Keratinocyte (primary cell): ENCODE results near the gene RNASE7. TPM values are rescaled to one million over a fixed set of nuclear protein-coding genes. Genes with fewer than 3 reads are reported as not detected.

Source experiments
- DNase-seq: peaks from one replicate; pipeline ENCODE4 v3.0.0-alpha.2; 2011; ENCODE audit warnings: low read depth, missing footprints, low spot score
- FAIRE-seq: peaks from 2 replicates; lab custom pipeline; 2011; peaks lifted over from hg19 to GRCh38; lab: Jason Lieb, UNC
- H2AFZ ChIP-seq: 2 replicates; pipeline ENCODE4 v1.6.0; 2012; ENCODE audit warnings: low read length, control low read depth, inconsistent platforms; ENCODE audit not compliant: control insufficient read depth
- H3K27ac ChIP-seq: 2 replicates; pipeline ENCODE4 v1.5.1; 2011; ENCODE audit warnings: low read length; ENCODE audit not compliant: control insufficient read depth, insufficient read depth
- H3K27me3 ChIP-seq: 3 replicates; pipeline ENCODE4 v1.6.0; 2011; ENCODE audit warnings: low read length; ENCODE audit not compliant: control insufficient read depth, insufficient read depth; ENCODE audit errors: extremely low read depth
- H3K36me3 ChIP-seq, 2 experiments: 2 replicates in 1 of 2; 3 replicates in 1 of 2; pipeline ENCODE4 v1.5.1; 2011; ENCODE audit warnings: low read length in 2 of 2, mild to moderate bottlenecking in 1 of 2; ENCODE audit not compliant: control insufficient read depth in 2 of 2, insufficient read depth in 2 of 2; ENCODE audit errors: extremely low read depth in 1 of 2
- H3K4me1 ChIP-seq: 3 replicates; pipeline ENCODE4 v1.5.1; 2011; ENCODE audit warnings: low read length; ENCODE audit not compliant: control insufficient read depth, insufficient read depth; ENCODE audit errors: extremely low read depth
- H3K4me2 ChIP-seq: 3 replicates; pipeline ENCODE4 v1.6.0; 2011; ENCODE audit warnings: low read depth, low read length; ENCODE audit not compliant: control insufficient read depth, insufficient read depth; ENCODE audit errors: extremely low read depth
- H3K4me3 ChIP-seq, 3 experiments: fragments of 200-600 bp in 1 of 3; sonication (generic) in 1 of 3; 2 replicates in 2 of 3; 3 replicates in 1 of 3; pipeline ENCODE4 v1.5.1; 2011 to 2016; ENCODE audit warnings: low read length in 3 of 3, mild to moderate bottlenecking in 3 of 3, control low read depth in 2 of 3, inconsistent platforms in 1 of 3, low read depth in 1 of 3, mixed read lengths in 1 of 3, mixed run types in 1 of 3, moderate library complexity in 1 of 3; ENCODE audit not compliant: control insufficient read depth in 2 of 3, insufficient read depth in 2 of 3; ENCODE audit errors: extremely low read depth in 1 of 3
- H3K79me2 ChIP-seq: 2 replicates; pipeline ENCODE4 v1.6.0; 2012; ENCODE audit warnings: low read length; ENCODE audit not compliant: control insufficient read depth, insufficient read depth
- H3K9ac ChIP-seq: 3 replicates; pipeline ENCODE4 v1.6.0; 2011; ENCODE audit warnings: low read length; ENCODE audit not compliant: control insufficient read depth, insufficient read depth; ENCODE audit errors: extremely low read depth
- H3K9me1 ChIP-seq: 3 replicates; pipeline ENCODE4 v1.6.0; 2011; ENCODE audit warnings: low read length; ENCODE audit not compliant: control insufficient read depth, insufficient read depth; ENCODE audit errors: extremely low read depth
- H3K9me3 ChIP-seq: 2 replicates; pipeline ENCODE4 v1.5.1; 2012; ENCODE audit warnings: low read depth, low read length; ENCODE audit not compliant: control insufficient read depth
- H4K20me1 ChIP-seq: 3 replicates; pipeline ENCODE4 v1.6.0; 2011; ENCODE audit warnings: low read length; ENCODE audit not compliant: control insufficient read depth, insufficient read depth; ENCODE audit errors: extremely low read depth
- EZH2 ChIP-seq: IDR thresholded peaks from one replicate; pipeline ENCODE4 v1.6.1; 2012; ENCODE audit warnings: inconsistent platforms, mild to moderate bottlenecking, low read length, moderate library complexity
- dilution Hi-C: fragments of 300-500 bp; cut with MboI; formaldehyde crosslinking; loops from one replicate; pipeline ENCODE4 v1.7.0; 2020; ENCODE audit warnings: low sequenced_read_pairs; ENCODE audit not compliant: extremely low pct_ligation_motif_present
- polyA plus RNA-seq, 5 experiments: library from polyadenylated mRNA; depleted of rRNA in 3 of 5; stranded (reverse) in 3 of 5; stranded (forward) in 1 of 5; unstranded in 1 of 5; fragments of >200 nt; gene quantifications; 1 replicate in 1 of 5; 2 replicates in 3 of 5; 3 replicates in 1 of 5; pipeline versions ENCODE4 v1.2.1 to v1.2.3, GENCODE V29; 2011 to 2012; ENCODE audit warnings: missing spikeins in 2 of 5, low read depth in 1 of 5, low replicate concordance in 1 of 5
- TF ChIP-seq, protein P1 (sequence below), 3 experiments: IDR thresholded peaks in 1 of 3; conservative IDR thresholded peaks in 1 of 3; optimal IDR thresholded peaks in 1 of 3; 2 replicates in 2 of 3; 3 replicates in 1 of 3; pipeline versions ENCODE3 to v1.5.1; 2011; ENCODE audit warnings: low read length in 3 of 3, mild to moderate bottlenecking in 3 of 3, moderate library complexity in 2 of 3, control low read depth in 1 of 3, inconsistent platforms in 1 of 3; ENCODE audit not compliant: insufficient read depth in 2 of 3; ENCODE audit errors: extremely low read depth in 1 of 3

RNASE7 gene
- polyA plus RNA-seq, 1 donor (not counting 4 experiments of a cell fraction or from before 2014, with no cell fraction given): 17.4 TPM

DNA sequence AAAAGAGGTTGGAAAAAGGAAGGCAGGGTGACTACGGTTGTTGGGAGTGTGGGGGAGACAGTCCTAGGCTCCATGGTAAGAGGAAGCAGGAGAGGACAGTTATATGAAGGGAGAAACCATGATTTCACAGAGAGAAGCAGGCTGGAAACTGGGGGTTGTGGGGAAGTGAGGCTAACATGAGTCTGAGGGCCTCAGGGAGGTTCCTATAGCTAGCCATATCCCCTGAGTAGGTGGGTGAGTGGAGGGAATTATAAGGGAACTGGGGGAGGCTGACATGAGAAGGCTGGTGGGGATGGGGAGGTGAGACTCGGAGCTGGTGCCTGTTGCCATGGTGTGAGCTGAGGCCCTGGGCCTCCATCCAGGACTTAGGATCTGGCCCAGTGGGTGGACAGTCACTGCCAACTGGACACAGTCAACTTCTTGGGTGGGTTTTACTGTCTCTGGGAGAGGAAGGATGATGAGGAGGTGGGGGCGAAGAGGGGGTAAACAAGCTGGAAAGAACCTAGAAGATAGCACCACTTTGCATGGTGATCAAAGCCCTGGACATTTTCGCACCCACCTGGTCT, 8.9 kb upstream of the RNASE7 start:
- peaks cover 3% of the 10 kb centered on the region for H3K27me3 ChIP-seq
- no peaks in the 10 kb centered on the region for H3K4me1 ChIP-seq
- H3K27ac ChIP-seq: no peak overlapping the region
- H3K9me3 ChIP-seq: no peaks in the 10 kb centered on the region
- H4K20me1 ChIP-seq: no peaks in the 10 kb centered on the region
- FAIRE-seq (no peak), DNase-seq (no peak)
- H3K36me3 ChIP-seq: no peaks in the 10 kb centered on the region
- H3K9ac ChIP-seq: no peak overlapping the region
- no peak overlapping the region for H2AFZ ChIP-seq
- H3K79me2 ChIP-seq: no peaks in the 10 kb centered on the region
- no peak overlapping the region for H3K4me3 ChIP-seq
- H3K9me1 ChIP-seq: no peaks in the 10 kb centered on the region
- TF ChIP-seq EZH2: no peak
- TF ChIP-seq, protein P1, sequence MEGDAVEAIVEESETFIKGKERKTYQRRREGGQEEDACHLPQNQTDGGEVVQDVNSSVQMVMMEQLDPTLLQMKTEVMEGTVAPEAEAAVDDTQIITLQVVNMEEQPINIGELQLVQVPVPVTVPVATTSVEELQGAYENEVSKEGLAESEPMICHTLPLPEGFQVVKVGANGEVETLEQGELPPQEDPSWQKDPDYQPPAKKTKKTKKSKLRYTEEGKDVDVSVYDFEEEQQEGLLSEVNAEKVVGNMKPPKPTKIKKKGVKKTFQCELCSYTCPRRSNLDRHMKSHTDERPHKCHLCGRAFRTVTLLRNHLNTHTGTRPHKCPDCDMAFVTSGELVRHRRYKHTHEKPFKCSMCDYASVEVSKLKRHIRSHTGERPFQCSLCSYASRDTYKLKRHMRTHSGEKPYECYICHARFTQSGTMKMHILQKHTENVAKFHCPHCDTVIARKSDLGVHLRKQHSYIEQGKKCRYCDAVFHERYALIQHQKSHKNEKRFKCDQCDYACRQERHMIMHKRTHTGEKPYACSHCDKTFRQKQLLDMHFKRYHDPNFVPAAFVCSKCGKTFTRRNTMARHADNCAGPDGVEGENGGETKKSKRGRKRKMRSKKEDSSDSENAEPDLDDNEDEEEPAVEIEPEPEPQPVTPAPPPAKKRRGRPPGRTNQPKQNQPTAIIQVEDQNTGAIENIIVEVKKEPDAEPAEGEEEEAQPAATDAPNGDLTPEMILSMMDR (optimal IDR thresholded peaks at IDR 0.05 in 1 of 3, IDR thresholded peaks at IDR 0.05 in 1 of 3, conservative IDR thresholded peaks at IDR 0.05 in 1 of 3; ENCODE audit: extremely low read depth in 1 of 3, insufficient read depth in 2 of 3, low read length in 3 of 3): no peak
- dilution Hi-C loops: no loop called here
- no peak overlapping the region for H3K4me2 ChIP-seq

DNA sequence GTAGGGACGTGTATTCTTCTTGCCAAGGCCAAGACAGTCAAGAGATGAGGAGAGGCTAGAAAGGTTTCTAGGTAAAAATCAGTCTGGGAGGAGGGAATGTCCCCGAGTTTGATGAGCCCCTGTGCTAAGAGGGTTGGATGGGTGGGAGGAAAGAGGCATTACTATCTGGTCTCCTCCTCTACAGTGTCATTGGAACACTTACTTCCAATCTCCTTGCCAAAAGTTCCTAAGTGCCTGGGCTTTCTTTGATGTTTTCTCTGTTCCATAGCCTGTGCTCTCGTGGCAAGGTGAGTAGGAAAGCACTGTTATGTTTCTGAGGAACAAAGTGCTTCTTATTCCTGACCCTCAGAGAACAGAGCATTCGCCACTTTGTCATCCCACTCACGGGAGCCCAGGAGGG, 7.5 kb upstream of the RNASE7 start, which contains the start of gene RNASE13:
Gene RNASE13 (minus strand): TSS at position 101 of the 400 bp plus-strand sequence. CDS start 519 bp downstream, outside the sequence.
- Histone ChIP-seq H3K4me1 (peaks cover 12% of the 10 kb centered on the region), H3K9me1 (no peaks in the 10 kb centered on the region), H4K20me1 (no peaks in the 10 kb centered on the region), H3K9ac (no peak within 1 kb of the TSS), H3K79me2 (no peaks in the 10 kb centered on the region), H3K27ac (no peak within 1 kb of the TSS), H3K27me3 (peaks cover 3% of the 10 kb centered on the region), H3K36me3 (no peaks in the 10 kb centered on the region), H2AFZ (no peak within 1 kb of the TSS), H3K9me3 (no peaks in the 10 kb centered on the region), H3K4me2 (no peak within 1 kb of the TSS), H3K4me3 (no peak within 1 kb of the TSS)
- dilution Hi-C loops: no loop called here
- FAIRE-seq: no peak
- TF ChIP-seq, protein P1 (optimal IDR thresholded peaks at IDR 0.05 in 1 of 3, IDR thresholded peaks at IDR 0.05 in 1 of 3, conservative IDR thresholded peaks at IDR 0.05 in 1 of 3; ENCODE audit: extremely low read depth in 1 of 3, insufficient read depth in 2 of 3, low read length in 3 of 3): no peak
- no peak for TF ChIP-seq EZH2
- no peak for DNase-seq
